H9 (cell line): Measurements from ENCODE around the gene LAYN. TPM values are rescaled to one million over a fixed set of nuclear protein-coding genes. Genes with fewer than 3 reads are reported as not detected.

Experiments
- DNase-seq: peaks from one replicate; pipeline ENCODE4 v3.0.0-alpha.2; 2017
- H2AFZ ChIP-seq: one replicate; pipeline ENCODE4 v1.6.1; 2013; ENCODE audit warnings: mild to moderate bottlenecking, low read length, control low read depth, moderate library complexity
- H2AK5ac ChIP-seq: 2 replicates; pipeline ENCODE4 v1.6.1; 2013; ENCODE audit warnings: low read length, control low read depth, mixed read lengths; ENCODE audit not compliant: insufficient read length
- H2BK120ac ChIP-seq: one replicate; pipeline ENCODE4 v1.6.1; 2013; ENCODE audit warnings: low read depth, mild to moderate bottlenecking, low read length, control low read depth, inconsistent platforms; ENCODE audit not compliant: poor library complexity, severe bottlenecking
- H2BK12ac ChIP-seq: 2 replicates; pipeline ENCODE4 v1.6.1; 2013; ENCODE audit warnings: low read length, control low read depth, mixed read lengths, low read depth; ENCODE audit not compliant: insufficient read length
- H2BK15ac ChIP-seq: 2 replicates; pipeline ENCODE4 v1.6.1; 2013; ENCODE audit warnings: low read depth, low read length, control low read depth
- H2BK20ac ChIP-seq: one replicate; pipeline ENCODE4 v1.6.1; 2013; ENCODE audit warnings: low read depth, mild to moderate bottlenecking, low read length, control low read depth, inconsistent platforms; ENCODE audit not compliant: poor library complexity, severe bottlenecking
- H2BK5ac ChIP-seq: 2 replicates; pipeline ENCODE4 v1.6.1; 2013; ENCODE audit warnings: low read length, control low read depth, mixed read lengths; ENCODE audit not compliant: insufficient read length
- H3K14ac ChIP-seq: 2 replicates; pipeline ENCODE4 v1.6.1; 2013; ENCODE audit warnings: low read length, control low read depth; ENCODE audit not compliant: insufficient read depth
- H3K18ac ChIP-seq: 2 replicates; pipeline ENCODE4 v1.6.1; 2013; ENCODE audit warnings: low read depth, mild to moderate bottlenecking, mixed read lengths, low read length, control low read depth; ENCODE audit not compliant: insufficient read length
- H3K23ac ChIP-seq: 2 replicates; pipeline ENCODE4 v1.6.1; 2013; ENCODE audit warnings: low read length, control low read depth, mixed read lengths, low read depth; ENCODE audit not compliant: insufficient read length
- H3K23me2 ChIP-seq: 2 replicates; pipeline ENCODE4 v1.6.1; 2013; ENCODE audit warnings: low read depth, mild to moderate bottlenecking, mixed read lengths, low read length, control low read depth; ENCODE audit not compliant: insufficient read length, poor library complexity, severe bottlenecking
- H3K27ac ChIP-seq: 2 replicates; pipeline ENCODE4 v1.5.1; 2013; ENCODE audit warnings: low read length, control low read depth, mixed read lengths, low read depth; ENCODE audit not compliant: insufficient read length
- H3K27me3 ChIP-seq: 2 replicates; pipeline ENCODE4 v1.6.1; 2013; ENCODE audit warnings: low read length, control low read depth, inconsistent platforms; ENCODE audit not compliant: insufficient read depth
- H3K4ac ChIP-seq: 2 replicates; pipeline ENCODE4 v1.6.1; 2013; ENCODE audit warnings: low read depth, mild to moderate bottlenecking, control low read depth, inconsistent platforms, low read length, moderate library complexity
- H3K4me1 ChIP-seq: 2 replicates; pipeline ENCODE4 v1.6.1; 2013; ENCODE audit warnings: low read length, control low read depth, inconsistent platforms; ENCODE audit not compliant: insufficient read depth
- H3K4me2 ChIP-seq: 2 replicates; pipeline ENCODE4 v1.6.1; 2013; ENCODE audit warnings: low read length, control low read depth, mixed read lengths; ENCODE audit not compliant: insufficient read length, insufficient read depth
- H3K56ac ChIP-seq: 2 replicates; pipeline ENCODE4 v1.6.1; 2013; ENCODE audit warnings: low read depth, mild to moderate bottlenecking, mixed read lengths, low read length, control low read depth; ENCODE audit not compliant: insufficient read length
- H3K79me1 ChIP-seq: 2 replicates; pipeline ENCODE4 v1.6.1; 2013; ENCODE audit warnings: low read depth, mild to moderate bottlenecking, moderate library complexity, low read length, control low read depth, inconsistent platforms; ENCODE audit not compliant: insufficient read depth, poor library complexity, severe bottlenecking
- H3K79me2 ChIP-seq: 2 replicates; pipeline ENCODE4 v1.6.1; 2013; ENCODE audit warnings: low read length, control low read depth, inconsistent platforms; ENCODE audit not compliant: insufficient read depth
- H3K9ac ChIP-seq: 2 replicates; pipeline ENCODE4 v1.6.1; 2013; ENCODE audit warnings: low read length, control low read depth, mixed read lengths; ENCODE audit not compliant: insufficient read length; ENCODE audit errors: extremely low read depth
- H3K9me3 ChIP-seq: one replicate; pipeline ENCODE4 v1.6.1; 2013; ENCODE audit warnings: low read depth, low read length, inconsistent platforms; ENCODE audit not compliant: control insufficient read depth
- H3T11ph ChIP-seq: one replicate; pipeline ENCODE4 v1.6.1; 2013; ENCODE audit warnings: mild to moderate bottlenecking, low read length, control low read depth, inconsistent platforms
- H4K20me1 ChIP-seq: one replicate; pipeline ENCODE4 v1.6.1; 2013; ENCODE audit not compliant: control insufficient read depth, insufficient read length, insufficient read depth
- H4K5ac ChIP-seq: 2 replicates; pipeline ENCODE4 v1.6.1; 2013; ENCODE audit warnings: low read depth, mild to moderate bottlenecking, mixed read lengths, low read length, control low read depth; ENCODE audit not compliant: insufficient read length
- H4K8ac ChIP-seq: replicated peaks from 2 replicates; pipeline ENCODE4 v1.6.1; 2013; ENCODE audit warnings: low read length, control low read depth, mixed read lengths, low read depth; ENCODE audit not compliant: insufficient read length
- H4K91ac ChIP-seq: 2 replicates; pipeline ENCODE4 v1.6.1; 2013; ENCODE audit warnings: low read depth, mild to moderate bottlenecking, moderate library complexity, mixed read lengths, low read length, control low read depth; ENCODE audit not compliant: insufficient read length
- H3K27ac Mint-ChIP-seq, 3 experiments: 2 replicates in 2 of 3; 3 replicates in 1 of 3; pipeline ENCODE4 v1.8.0; 2020 to 2021; ENCODE audit warnings: mixed read lengths in 3 of 3, mild to moderate bottlenecking in 1 of 3, moderate library complexity in 1 of 3
- H3K27me3 Mint-ChIP-seq: 2 replicates; pipeline ENCODE4 v1.8.0; 2021; ENCODE audit warnings: low read depth, mild to moderate bottlenecking, moderate library complexity, mixed read lengths
- H3K36me3 Mint-ChIP-seq, 3 experiments: 2 replicates in 2 of 3; 3 replicates in 1 of 3; pipeline ENCODE4 v1.8.0; 2020 to 2021; ENCODE audit warnings: low read depth in 3 of 3, mixed read lengths in 3 of 3; ENCODE audit not compliant: insufficient read depth in 1 of 3
- H3K4me1 Mint-ChIP-seq, 2 experiments: 2 replicates each; pipeline ENCODE4 v1.8.0; 2020; ENCODE audit warnings: mixed read lengths in 2 of 2
- H3K4me3 Mint-ChIP-seq, 2 experiments: 2 replicates in 1 of 2; 3 replicates in 1 of 2; pipeline ENCODE4 v1.8.0; 2020 to 2021; ENCODE audit warnings: mild to moderate bottlenecking in 2 of 2, mixed read lengths in 2 of 2, moderate library complexity in 1 of 2
- H3K9me3 Mint-ChIP-seq, 2 experiments: 2 replicates in 1 of 2; 3 replicates in 1 of 2; pipeline ENCODE4 v1.8.0; 2020; ENCODE audit warnings: mild to moderate bottlenecking in 2 of 2, mixed read lengths in 2 of 2, moderate library complexity in 1 of 2
- CTCF ChIP-seq: fragments of 200-600 bp; sonication (generic); conservative IDR thresholded peaks from 3 replicates; pipeline ENCODE4 v1.8.0; 2021; ENCODE audit warnings: antibody characterized with exemption, mild to moderate bottlenecking
- WGBS: extraction: QIAGEN DNeasy Blood & Tissue Kit; methylation state at CpG from one replicate; pipeline ENCODE4 v1.1.7; 2013; ENCODE audit warnings: missing lambda C conversion rate, low lambda C conversion rate, mixed read lengths; ENCODE audit not compliant: insufficient read length; ENCODE audit errors: extremely low coverage; 5-methylcytosine and 5-hydroxymethylcytosine counted together
- long read RNA-seq: library from polyadenylated mRNA; unstranded; transcript quantifications from one replicate; pipeline ENCODE4 v2.0.0, GENCODE V29; 2020
- total RNA-seq: library from RNA; stranded (reverse); gene quantifications from 2 replicates; pipeline ENCODE4 v1.2.1, GENCODE V29; 2021

The LAYN gene
- total RNA-seq = 2.5 and 3.1 TPM in 2 replicates
- long read RNA-seq, transcript LAYN-201 (7 exons, 2,066 nt) = major isoform, 15 of 18 reads
- long read RNA-seq, partial matches to known transcripts = 0 of 18 reads
- long read RNA-seq, other reads (novel, unspliced or antisense) = 2 of 18 reads

DNA sequence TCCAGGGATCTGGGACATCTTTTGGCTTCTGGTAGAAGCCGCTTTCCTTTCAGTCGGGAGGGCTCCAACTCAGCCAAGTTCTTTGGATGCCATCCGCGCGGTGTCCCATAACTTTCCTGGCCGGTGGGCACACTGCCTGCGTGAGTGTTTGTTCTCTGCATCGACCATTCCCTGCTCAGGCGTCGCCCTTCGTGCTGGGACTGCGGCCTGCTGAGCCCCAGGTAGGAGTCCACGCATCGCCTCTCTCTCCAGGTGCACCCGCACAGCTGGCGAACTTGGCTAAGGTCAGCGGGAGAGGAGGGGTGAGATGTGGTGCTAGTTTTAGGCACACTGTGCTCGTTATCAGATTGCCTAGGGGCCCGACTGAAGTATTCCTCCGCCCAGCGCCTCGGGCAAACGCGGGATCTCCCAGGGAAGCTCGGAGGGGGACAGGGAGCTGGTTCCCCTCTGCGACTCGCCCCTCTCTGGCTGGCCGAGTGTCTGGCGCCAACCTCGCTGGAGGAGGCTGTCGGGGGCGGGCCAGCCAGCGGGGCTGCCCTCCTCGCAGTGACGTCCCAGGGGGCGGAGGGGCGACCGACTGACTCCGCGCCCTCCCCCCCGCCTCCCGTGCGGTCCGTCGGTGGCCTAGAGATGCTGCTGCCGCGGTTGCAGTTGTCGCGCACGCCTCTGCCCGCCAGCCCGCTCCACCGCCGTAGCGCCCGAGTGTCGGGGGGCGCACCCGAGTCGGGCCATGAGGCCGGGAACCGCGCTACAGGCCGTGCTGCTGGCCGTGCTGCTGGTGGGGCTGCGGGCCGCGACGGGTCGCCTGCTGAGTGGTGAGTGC, at the start of gene LAYN:
TSS of gene LAYN (plus strand) at position 607 of the 823 bp plus-strand sequence. CDS start at position 731, 124 bp downstream.
- H2AFZ ChIP-seq = peak within 1 kb of the TSS; percentile 24
- no peak within 1 kb of the TSS for H4K8ac ChIP-seq
- H3K27me3 Mint-ChIP-seq = peaks cover 73% of the 10 kb centered on the region
- peak within 1 kb of the TSS; percentile 18 for H3K18ac ChIP-seq
- H4K91ac ChIP-seq = no peak within 1 kb of the TSS
- H2AK5ac ChIP-seq = no peak within 1 kb of the TSS
- no peak within 1 kb of the TSS for H2BK5ac ChIP-seq
- H3T11ph ChIP-seq = no peak within 1 kb of the TSS
- H3K4ac ChIP-seq = no peak within 1 kb of the TSS
- TF ChIP-seq CTCF = no peak
- peaks cover 0 to 5% (median 0%) of the 10 kb centered on the region in 3 experiments; a peak in 3 of 7 replicates for H3K36me3 Mint-ChIP-seq
- H3K4me3 Mint-ChIP-seq = peak within 1 kb of the TSS; percentile 58 to 81
- WGBS = no CpG with 5 or more reads among the region's 70 CpGs
- H3K79me2 ChIP-seq = no peaks in the 10 kb centered on the region
- H4K5ac ChIP-seq = no peak within 1 kb of the TSS
- peak within 1 kb of the TSS; percentile 73 for H3K4me2 ChIP-seq
- no peak within 1 kb of the TSS for H3K27ac Mint-ChIP-seq
- H4K20me1 ChIP-seq = no peaks in the 10 kb centered on the region
- H3K27ac ChIP-seq = no peak within 1 kb of the TSS
- H2BK12ac ChIP-seq = no peak within 1 kb of the TSS
- no peak within 1 kb of the TSS for H2BK15ac ChIP-seq
- no peaks in the 10 kb centered on the region for H3K79me1 ChIP-seq
- H3K56ac ChIP-seq = no peak within 1 kb of the TSS
- H3K9me3 ChIP-seq = no peaks in the 10 kb centered on the region
- H3K9me3 Mint-ChIP-seq = peaks cover 9 to 13% of the 10 kb centered on the region in 2 experiments; a peak in 4 of 5 replicates
- no peak within 1 kb of the TSS for H3K23ac ChIP-seq
- peak; percentile 78 for DNase-seq
- no peaks in the 10 kb centered on the region; the same call in 1 of the 2 replicates for H3K4me1 ChIP-seq
- peaks cover 27% of the 10 kb centered on the region; the same call in 1 of the 2 replicates for H3K27me3 ChIP-seq
- no peak within 1 kb of the TSS for H2BK20ac ChIP-seq
- H2BK120ac ChIP-seq = no peak within 1 kb of the TSS
- H3K23me2 ChIP-seq = peaks cover 16% of the 10 kb centered on the region
- 0 out of 2 replicates have a peak within 1 kb of the TSS, but pooled peaks have one; percentile 27 for H3K14ac ChIP-seq
- peak within 1 kb of the TSS; percentile 43 for H3K9ac ChIP-seq
- H3K4me1 Mint-ChIP-seq = peaks cover 35 to 37% of the 10 kb centered on the region in 2 experiments
